Cortex of kidney (tissue), 1 donor: ENCODE results near the gene HSBP1.

Source experiments
- DNase-seq: peaks from one replicate; lab custom pipeline; 2025; lab: John Stamatoyannopoulos, UW

The HSBP1 gene

DNA sequence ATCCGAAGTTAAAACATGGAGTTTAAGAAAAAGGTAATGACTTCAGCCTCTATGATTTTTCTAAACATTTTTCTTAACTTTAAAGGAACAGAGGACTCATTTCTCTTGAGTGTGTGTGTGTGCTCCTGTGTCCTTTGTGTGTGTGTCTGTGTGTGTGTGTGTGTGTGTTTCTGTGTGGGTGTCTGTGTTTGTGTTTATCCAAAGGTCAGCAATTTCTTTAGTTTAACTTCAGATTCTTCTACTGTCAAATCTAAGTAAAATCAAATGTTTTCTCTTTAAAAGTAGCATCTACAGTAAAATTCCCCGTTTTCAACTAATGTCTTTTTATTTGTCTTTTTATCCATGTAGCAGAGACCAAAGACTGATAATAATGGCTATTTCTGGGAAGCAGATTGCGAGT is 31.8 kb downstream of the HSBP1 start:
- DNase-seq: no peak

DNA sequence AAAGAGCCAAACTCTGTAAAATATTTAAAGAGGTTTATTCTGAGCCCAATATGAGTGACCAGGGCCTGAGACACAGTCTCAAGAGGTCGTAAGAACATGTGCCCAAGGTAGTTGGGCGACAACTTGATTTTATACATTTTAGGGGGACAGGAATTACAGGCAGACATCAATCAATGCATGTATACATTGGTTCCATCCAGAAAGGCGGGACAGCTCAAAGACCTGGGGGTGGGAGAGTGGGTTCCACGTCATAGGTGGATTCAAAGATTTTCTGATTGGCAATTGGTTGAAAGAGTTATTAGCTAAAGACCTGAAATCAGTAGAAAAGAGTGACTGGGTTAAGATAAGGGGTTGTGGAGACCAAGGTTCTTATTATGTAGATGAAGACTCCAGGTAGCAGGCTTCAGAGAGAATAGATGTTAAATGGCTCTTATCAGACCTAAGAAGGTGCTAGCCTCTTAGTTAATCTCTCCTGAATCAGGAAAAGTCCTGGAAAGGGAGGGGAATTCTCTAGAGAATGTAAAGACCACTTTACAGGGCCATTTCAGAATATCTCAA is 32.4 kb downstream of the HSBP1 start:
- DNase-seq: no peak

DNA sequence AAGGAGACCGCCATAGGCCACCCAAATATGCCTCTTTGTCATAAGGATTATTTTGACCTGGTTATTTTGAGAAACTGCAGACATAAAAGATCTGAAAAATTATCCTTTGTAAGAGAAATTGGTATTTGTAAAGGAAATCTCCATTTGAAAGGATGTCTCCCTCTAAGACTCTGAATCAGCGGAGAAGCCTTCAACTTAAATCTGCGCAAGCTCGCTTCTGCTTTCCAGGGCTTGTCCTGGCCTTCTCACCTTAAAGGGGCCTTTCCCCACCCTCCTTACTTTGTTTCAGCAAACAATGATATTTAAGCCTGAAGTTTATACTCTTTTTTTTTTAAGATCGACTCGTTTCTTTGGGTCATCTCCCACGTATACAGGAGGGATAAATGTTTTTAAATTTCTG is 34.5 kb downstream of the HSBP1 start:
- DNase-seq: no peak

DNA sequence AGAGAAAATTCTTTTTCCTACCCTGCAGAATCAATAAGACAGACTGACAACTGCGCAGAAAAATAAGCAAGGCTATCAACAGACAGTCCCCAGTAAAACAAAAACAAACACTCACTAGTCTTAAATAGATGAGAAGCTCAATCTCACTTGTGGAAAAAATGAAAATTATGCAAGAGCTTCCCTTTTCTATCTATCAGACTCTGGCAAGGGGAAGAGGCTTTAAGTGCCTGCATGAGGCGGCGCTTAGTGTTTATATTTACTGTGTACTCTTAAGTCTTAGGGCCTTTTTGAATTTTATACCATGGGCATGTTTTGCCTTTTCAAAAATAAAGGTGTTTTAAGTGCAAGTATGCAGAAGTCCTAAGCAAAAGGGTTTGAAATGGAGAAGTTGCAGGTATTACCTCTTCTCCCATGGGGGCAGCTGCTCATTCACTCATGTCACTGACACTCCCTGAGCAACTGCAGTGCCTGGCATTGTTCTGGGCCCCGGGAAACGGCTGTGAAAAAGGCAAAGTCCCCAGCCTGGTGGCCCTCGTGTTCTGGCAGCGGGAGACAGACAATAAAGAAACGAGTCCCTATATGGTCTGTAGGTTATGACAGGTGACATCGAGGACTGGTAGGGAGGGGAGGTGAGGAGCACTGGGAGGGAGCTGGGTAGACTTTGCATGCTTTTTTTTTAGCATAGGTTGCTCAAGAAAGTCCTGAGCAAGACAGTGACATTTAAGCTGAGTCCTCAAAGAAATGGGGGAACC is 35.2 kb downstream of the HSBP1 start:
- no peak for DNase-seq

DNA sequence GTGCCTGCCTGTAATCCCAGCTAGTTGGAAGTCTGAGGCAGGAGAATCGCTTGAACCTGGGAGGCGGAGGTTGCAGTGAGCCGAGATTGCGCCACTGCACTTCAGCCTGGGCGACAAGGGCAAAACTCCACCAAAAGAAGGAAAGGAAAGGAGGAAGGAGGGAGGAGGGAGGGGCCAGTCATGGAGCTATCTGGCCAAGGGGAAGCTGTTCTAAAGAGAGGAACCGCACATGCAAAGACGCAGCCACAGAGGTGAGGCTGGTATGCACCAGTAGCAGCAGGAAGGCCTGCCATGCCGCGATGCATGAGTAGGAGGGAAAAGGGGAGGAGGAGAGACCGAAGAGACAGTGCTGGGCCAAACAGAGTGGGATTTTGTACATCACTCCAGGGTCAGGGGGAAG is 35.9 kb downstream of the HSBP1 start:
- DNase-seq: no peak

DNA sequence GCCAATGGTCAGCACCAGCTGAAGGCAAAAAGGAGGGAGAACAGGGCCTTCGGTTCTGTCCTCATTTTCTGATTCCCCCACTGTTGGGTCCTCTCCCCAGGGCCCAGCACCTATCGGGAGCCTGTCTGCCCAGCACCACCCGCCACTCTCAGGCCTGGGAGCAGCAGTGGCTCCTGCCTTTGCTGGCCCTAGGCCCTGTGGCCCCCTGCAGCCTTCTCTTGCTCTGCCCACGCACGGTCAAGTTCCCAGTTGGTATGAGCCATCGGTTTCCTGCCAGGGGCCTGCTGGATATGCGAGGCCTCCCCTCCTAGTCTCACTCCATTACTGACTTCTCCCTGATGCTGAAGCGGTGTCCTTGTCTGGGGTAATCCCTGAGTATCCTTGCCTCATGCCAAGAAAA is 37.5 kb downstream of the HSBP1 start:
- no peak for DNase-seq

DNA sequence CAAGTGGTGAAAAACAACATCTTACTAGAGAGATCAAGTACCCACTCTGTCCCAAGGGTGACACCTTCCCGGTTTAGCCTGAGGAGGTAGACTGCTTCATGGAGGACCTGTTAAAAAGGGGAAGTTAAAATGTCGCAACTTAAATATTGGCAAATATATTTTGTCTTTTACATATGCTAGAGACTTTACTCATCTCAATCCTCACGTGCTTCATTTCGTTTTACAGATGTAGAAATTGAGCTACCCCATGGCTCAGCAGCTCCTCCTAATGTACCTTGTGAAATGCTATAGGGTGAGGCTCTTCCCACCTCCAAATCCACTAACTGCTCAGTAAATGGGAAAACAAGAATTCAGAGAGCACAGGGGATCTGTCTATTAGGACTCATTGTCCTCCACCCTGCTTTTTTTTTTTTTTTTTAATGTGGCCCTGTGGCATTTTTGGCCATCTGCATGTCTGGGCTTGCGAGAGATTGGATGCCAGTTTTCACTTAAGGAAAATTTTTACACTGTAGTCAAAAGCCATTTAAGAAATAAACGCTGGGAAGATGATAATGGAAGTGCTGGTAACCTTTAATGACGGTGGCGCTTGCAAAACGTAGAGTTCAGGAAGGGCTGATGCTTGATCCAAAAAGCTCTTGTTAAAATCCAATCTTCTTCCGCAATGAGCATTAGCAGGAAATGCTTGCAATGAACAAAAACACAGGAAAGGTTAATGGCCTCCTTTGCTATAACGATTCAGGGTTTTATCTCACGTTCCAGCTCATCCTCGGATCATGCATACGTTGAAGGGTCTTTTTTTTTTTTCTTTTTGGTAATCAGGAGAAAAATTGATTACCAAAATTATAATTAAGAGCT is 39.8 kb downstream of the HSBP1 start:
- no peak for DNase-seq

DNA sequence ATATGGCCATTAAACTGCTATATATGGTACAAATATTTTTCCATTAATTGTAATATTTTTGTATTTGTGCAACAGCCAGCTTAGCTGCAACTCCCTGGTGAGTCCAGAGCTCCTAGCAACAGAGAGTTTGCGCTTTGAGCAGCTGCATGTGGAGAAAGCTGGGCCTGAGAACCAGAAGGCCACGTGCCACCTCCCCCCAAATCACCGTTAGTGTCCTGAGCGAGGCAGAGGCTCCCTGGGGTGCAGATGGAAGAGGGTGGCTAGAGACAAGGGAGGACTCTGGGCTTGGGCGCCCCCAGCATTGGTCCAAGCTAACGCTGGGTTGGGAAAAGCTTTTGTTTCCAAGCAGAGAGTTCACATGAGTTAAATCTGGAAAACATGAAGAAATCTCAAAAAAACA is 41.6 kb downstream of the HSBP1 start:
- no peak for DNase-seq

DNA sequence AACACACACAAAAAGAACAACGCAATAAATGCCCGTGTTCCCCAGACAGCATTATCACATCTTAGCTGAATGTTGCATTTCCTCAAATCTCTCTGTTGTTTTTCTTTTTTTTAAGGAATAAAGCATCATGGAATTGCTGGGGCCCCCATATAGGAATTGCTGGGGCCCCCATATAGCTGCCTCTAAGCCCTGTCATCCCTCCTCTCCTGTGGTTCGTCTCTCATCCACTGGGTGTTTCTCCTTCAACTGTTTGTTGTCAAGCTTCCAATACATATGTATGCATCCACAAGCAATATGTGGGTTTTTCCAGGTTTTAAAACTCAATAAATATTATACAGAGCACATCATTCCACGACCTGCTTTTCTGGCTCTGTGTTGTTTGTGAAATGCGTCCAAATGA is 43.2 kb downstream of the HSBP1 start:
- no peak for DNase-seq

DNA sequence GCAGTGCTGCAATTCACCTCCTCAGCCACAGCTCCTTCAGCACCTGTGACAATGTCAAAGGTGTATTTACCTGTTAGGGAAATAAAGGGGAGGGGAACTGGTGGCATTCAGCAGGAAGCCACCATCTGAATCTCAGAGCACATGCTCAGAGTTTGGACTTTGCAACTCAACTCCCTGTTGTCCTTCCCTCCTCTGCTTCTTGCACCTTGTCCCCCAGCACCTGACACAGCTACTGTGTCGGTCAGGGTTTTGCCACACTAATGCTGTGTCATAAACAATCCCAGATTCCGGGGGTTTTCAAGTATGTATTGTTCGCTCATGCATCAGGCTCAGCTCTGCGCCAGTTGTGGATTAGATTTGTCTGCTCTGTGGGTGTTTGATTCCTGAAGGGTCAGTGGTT is 43.7 kb downstream of the HSBP1 start:
- DNase-seq: no peak

DNA sequence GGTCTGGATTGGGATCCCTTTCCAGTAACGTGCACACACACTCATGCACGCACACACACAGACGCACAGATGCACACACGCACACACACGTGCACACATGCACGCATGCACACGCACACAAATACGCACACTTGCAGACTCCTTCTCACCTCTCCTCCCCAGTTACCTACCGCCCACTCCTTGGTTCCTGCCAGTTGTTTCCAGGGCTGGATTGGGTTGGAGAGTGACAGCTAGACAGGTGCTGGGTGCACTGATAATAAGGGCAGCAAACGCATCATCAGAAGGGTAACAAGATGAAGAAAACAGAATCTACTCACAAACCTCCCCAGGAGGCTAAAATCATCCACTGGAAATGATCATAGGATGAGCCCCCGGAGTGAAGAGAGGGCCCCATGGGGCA is 45.0 kb downstream of the HSBP1 start:
- no peak for DNase-seq

DNA sequence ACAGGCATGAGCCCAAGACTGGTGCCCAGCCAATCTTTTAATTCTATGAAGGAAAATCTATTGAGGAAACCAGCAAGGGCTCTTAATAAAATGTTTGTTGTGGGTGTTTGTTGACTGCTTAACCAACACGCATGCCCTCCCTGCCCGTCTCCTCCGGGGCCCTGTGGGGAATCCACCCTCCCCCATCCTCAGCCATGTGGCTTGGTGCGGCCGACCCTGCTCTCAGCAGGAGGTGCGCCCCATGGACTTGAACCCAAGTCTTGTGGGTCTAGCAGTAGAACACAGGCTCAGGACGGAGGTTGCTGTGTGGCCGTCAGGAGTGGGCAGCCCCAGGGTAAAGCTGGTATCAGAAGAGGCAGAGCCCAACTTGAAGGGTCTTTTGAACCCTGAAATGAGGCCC is 46.1 kb downstream of the HSBP1 start:
- DNase-seq: no peak

DNA sequence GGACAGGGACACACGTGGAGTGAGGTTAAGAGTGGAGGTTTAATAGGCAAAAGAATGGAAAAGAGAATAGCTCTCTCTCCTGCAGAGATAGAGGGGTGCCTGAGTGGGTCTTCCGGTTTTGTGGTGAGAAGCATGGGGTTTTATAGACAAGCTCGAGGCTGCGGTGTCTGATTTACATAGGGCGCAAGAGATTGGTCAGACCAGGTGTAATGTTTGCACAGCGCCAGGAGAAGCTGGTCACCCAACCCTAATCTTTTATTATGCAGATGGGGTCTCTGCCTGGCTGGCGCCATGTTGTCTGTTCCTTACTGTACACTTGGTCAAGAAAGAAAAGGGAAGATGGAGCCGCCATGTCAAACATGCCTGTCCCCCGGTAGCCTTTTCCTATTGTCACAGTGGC is 46.6 kb downstream of the HSBP1 start:
- DNase-seq: no peak

DNA sequence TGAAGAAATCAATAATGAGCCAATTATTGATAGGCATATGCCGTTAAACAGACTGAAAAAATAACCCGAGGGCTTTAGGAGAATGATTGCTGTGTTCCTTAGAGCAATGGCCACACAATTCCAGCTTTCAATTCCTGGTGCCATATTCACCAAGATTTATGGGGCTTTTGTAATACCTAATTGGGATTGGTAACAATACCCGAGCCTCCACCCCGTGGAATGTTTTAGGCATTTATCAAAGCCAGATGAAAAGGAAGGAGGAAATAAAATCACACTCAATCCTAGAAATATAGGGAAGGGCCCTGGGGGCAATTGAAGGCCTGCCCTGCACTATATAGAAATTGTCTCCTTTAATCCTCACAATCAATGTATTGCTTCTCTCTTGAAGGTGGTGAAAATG is 49.0 kb downstream of the HSBP1 start:
- DNase-seq: no peak

DNA sequence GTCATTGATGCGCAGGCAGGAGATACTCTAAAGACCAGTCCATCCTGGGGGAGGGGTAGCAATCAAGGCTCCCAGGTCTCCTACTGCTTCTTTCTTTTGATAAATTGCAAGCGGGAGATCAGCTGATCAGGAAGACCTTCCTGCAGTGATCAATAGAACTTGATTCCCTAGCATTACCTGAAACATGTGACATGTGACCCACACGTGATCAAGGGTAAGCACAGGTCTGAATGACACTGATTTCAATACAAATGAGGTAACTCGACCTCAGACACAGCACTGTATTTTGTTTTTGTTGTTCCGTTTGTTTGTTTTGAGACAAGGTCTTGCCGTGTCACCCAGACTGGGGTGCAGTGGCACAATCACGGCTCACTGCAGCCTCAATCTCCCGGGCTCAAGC is 51.5 kb downstream of the HSBP1 start:
- DNase-seq: no peak

DNA sequence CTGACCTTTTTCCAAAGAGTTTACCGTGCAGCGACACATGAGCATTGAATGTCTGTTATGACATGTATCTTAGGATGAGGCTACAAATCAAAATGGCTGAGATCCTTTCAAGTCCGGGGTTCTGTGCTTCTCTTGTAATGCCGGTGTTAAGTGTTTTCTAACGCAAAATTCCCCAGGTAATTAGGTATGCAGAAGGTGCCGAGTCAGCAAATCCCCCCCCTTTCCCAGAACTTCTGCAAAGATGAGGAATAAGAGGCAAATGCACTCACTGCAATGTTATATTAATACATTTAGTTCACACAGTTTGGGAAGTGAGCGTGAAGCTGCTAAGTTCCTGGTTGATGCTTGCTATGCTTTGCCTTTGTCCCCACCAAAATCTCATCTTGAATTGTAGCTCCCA is 54.9 kb downstream of the HSBP1 start:
- no peak for DNase-seq

DNA sequence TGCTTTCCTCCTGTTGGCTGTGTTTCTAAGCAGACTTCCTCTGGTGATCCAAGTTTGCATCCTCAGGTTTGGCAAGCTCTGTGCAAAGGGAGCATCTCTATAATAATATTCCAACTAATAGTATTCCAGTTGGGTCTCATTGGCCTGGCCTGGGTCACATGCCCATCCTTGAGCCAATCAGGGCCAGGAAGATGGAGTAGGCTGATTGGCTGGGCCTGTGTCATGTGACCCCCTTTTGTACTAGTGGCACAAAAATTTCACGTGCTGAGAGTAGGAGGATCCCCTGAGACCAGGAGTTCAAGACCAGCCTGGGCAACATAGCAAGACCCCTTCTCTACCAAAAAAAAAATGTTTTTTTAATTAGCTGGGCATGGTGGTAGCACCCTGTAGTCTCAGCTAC is 55.9 kb downstream of the HSBP1 start:
- DNase-seq: no peak
